ENCODE results near the gene PGR.

DNA sequence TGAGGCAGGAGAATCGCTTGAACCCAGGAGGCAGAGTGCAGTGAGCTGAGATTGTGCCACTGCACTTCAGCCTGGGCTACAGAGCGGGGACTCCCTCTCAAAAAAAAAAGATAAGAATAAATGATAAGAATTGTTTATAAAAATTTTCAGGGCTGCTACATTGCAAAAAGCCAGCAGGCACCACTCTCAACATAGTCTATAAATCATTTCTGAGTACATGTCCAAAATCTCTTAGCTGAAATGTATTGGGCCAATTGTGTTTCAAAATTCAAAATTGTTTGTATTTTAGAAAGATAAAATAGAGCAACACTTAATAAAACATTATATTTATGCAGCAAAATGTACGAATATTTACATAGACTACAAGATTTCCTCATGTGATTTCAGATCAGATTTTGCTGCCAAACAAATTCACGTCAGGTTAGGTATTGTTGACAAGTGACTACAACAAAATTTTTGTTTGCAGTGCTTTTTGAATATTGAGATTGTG, 13.9 kb downstream of the PGR start:
- TF ChIP-seq, protein P1, sequence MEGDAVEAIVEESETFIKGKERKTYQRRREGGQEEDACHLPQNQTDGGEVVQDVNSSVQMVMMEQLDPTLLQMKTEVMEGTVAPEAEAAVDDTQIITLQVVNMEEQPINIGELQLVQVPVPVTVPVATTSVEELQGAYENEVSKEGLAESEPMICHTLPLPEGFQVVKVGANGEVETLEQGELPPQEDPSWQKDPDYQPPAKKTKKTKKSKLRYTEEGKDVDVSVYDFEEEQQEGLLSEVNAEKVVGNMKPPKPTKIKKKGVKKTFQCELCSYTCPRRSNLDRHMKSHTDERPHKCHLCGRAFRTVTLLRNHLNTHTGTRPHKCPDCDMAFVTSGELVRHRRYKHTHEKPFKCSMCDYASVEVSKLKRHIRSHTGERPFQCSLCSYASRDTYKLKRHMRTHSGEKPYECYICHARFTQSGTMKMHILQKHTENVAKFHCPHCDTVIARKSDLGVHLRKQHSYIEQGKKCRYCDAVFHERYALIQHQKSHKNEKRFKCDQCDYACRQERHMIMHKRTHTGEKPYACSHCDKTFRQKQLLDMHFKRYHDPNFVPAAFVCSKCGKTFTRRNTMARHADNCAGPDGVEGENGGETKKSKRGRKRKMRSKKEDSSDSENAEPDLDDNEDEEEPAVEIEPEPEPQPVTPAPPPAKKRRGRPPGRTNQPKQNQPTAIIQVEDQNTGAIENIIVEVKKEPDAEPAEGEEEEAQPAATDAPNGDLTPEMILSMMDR (IDR thresholded peaks at IDR 0.05; ENCODE audit: low read depth, low read length) = no peak
- TF ChIP-seq EZH2phosphoT487 (IDR thresholded peaks at IDR 0.05; ENCODE audit: low read depth) = no peak

Data from OCI-LY3 (cell line).